ENCODE results near the gene MCF2L. TPM values are rescaled to one million over a fixed set of nuclear protein-coding genes. Genes with fewer than 3 reads are reported as not detected.

MCF2L gene
- total RNA-seq, 2 donors from 2014 or later = 47.6 to 64.7 TPM

DNA sequence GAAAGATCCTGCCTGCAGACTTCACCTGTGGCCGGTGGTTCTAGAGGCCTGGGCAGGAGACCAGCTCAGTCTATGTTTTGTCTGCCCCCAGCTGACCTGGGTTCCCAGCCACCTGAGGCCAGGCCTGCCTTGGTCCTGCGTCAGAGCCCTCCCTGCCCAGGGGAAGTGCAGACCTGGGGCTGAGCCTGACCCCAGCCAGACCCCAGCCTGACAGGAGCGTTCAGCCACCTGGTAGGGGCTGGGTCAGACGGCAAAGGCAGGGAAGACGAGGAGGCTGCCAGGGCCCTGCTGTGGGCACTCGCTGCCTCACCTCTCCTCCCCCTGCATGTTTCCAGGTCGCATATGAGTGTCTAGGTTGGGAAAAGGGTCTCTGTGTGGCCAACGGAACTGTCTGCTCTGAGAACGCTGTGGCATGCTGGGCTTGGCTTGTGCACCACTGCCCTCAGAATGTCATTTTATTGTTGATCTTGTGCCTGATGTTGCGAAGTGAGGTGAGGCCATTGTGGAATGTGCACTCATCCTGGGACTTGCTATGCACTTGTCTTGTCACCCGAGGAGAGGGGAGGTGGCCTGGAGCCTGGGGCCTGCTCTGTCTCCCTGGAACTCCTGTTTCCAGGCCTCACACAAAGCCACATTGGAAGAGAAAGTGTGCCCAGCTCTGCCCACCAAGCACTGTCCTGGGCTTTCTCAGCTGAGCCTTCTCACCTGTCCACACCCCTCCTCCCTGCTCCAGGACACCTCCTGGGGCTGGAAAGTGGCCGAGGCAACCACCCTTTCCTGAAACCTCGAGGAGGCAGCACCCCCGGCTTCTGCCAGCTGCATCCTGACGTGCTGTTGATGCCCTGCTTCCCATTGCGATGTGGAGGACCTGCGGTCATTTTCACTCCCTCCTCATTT is 15.2 kb upstream of the MCF2L start:
- H3K9me3 ChIP-seq = no peaks in the 10 kb centered on the region
- H3K27me3 ChIP-seq (replicated peaks; ENCODE audit: insufficient read depth) = no peaks in the 10 kb centered on the region
- H3K4me1 ChIP-seq (replicated peaks) = no peaks in the 10 kb centered on the region
- intact Hi-C loops (cut with DNase I) = no loop called here
- 81% methylated on average over 17 of the region's 17 CpGs for WGBS
- no peak for TF ChIP-seq POLR2A (IDR thresholded peaks at IDR 0.05)
- no peak for TF ChIP-seq POLR2AphosphoS5 (IDR thresholded peaks at IDR 0.05)
- no peak for TF ChIP-seq CTCF (IDR thresholded peaks at IDR 0.05)
- H3K27ac ChIP-seq = peak overlapping the region in 1 of 2 donors; percentile 44
- DNase-seq (ENCODE audit: low spot score) = no peak
- no peaks in the 10 kb centered on the region for H3K36me3 ChIP-seq
- H3K4me3 ChIP-seq = no peak overlapping the region

GRCh38 chr13:112954488-112955270 is 14.3 kb upstream of the MCF2L start:
- no peak for TF ChIP-seq CTCF (IDR thresholded peaks at IDR 0.05)
- TF ChIP-seq POLR2A (IDR thresholded peaks at IDR 0.05) = no peak
- TF ChIP-seq POLR2AphosphoS5 (IDR thresholded peaks at IDR 0.05) = no peak
- intact Hi-C loops (cut with DNase I) = no loop called here

DNA sequence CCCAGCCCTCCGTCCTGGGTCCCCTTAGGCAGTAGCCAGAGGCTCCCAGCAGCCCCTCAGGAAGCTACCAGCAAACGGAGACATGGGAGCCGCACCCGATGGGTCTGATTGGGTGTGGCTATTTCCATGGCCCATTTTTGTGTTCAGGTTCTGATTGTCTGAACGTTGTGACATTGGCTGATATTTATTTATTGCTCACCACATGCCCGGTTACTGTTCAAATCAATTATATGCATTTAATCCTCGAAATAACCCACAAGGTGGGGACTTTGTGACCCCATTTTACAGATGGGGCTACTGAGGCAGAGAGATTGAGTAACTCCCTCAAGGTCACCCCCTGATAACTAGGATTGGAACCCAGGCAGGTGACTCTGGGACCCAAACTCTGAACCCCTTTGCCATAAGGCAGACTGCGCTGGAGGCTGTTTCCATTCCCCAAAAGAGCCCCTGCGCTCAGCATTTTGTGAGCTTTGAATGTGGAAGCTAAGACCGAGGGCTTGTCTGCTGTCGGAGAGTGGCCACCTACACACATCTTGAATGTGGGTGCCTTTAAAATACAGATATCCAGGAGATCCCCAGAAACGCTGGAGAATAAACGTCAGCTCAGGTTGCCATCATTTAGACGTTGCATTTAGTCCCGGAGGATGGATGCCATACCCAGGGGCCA is 13.6 kb upstream of the MCF2L start:
- TF ChIP-seq POLR2AphosphoS5 (IDR thresholded peaks at IDR 0.05) (no peak), POLR2A (IDR thresholded peaks at IDR 0.05) (no peak), CTCF (IDR thresholded peaks at IDR 0.05) (no peak)
- intact Hi-C loops (cut with DNase I) = no loop called here
- Histone ChIP-seq H3K4me3 (no peak overlapping the region), H3K9me3 (no peaks in the 10 kb centered on the region), H3K27me3 (replicated peaks; ENCODE audit: insufficient read depth) (no peaks in the 10 kb centered on the region), H3K36me3 (no peaks in the 10 kb centered on the region), H3K27ac (no peak overlapping the region), H3K4me1 (replicated peaks) (no peaks in the 10 kb centered on the region)
- 91% methylated on average over 15 of the region's 15 CpGs for WGBS
- no peak for DNase-seq (ENCODE audit: low spot score)

More at GRCh38 chr13:112954488-112955270, 14.3 kb upstream of the MCF2L start:
- H3K27me3 ChIP-seq (replicated peaks; ENCODE audit: insufficient read depth) = no peaks in the 10 kb centered on the region
- H3K9me3 ChIP-seq = no peaks in the 10 kb centered on the region
- no peak overlapping the region for H3K4me3 ChIP-seq
- H3K4me1 ChIP-seq (replicated peaks) = no peaks in the 10 kb centered on the region
- no peak for DNase-seq (ENCODE audit: low spot score)
- H3K27ac ChIP-seq = no peak overlapping the region
- 78% methylated on average over 13 of the region's 13 CpGs for WGBS
- no peaks in the 10 kb centered on the region for H3K36me3 ChIP-seq

DNA sequence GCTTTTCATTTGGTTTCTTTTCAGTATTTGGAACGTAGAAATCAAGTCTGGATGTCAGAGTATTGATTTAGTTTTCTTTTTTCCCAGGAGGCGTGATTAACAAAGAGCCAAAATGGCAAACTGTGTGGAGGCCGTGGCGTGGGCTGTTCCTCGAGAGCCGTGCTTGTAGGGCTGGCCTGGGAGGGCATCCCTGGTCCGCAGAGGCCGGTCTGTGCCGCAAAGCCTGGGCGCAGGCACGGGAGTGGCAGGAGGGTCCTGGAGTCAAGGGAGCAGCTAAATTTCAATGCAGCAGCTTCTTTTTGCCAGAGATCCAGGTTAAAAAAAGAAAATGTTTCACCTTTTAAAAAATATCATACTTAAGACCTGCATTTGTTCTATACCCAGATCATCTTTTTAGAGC is 13.1 kb upstream of the MCF2L start:
- no peak for DNase-seq (ENCODE audit: low spot score)
- H3K4me3 ChIP-seq = no peak overlapping the region
- 88% methylated on average over 11 of the region's 11 CpGs for WGBS
- intact Hi-C loops (cut with DNase I) = no loop called here
- H3K36me3 ChIP-seq = no peaks in the 10 kb centered on the region
- no peaks in the 10 kb centered on the region for H3K4me1 ChIP-seq (replicated peaks)
- TF ChIP-seq POLR2AphosphoS5 (IDR thresholded peaks at IDR 0.05) = no peak
- TF ChIP-seq POLR2A (IDR thresholded peaks at IDR 0.05) = no peak
- TF ChIP-seq CTCF (IDR thresholded peaks at IDR 0.05) = no peak
- no peaks in the 10 kb centered on the region for H3K9me3 ChIP-seq
- no peak overlapping the region for H3K27ac ChIP-seq
- H3K27me3 ChIP-seq (replicated peaks; ENCODE audit: insufficient read depth) = no peaks in the 10 kb centered on the region
